ENCODE results near the gene TBC1D12. TPM values are rescaled to one million over a fixed set of nuclear protein-coding genes. Genes with fewer than 3 reads are reported as not detected.

The TBC1D12 gene
- total and polyA plus RNA-seq, 7 donors, result 5.5 to 24.4 (median 16.3) TPM

GRCh38 chr10:94487575-94487974, 85.2 kb downstream of the TBC1D12 start:
- DNase-seq, result no peak
- H3K27ac ChIP-seq, result no peak overlapping the region
- 93 to 95% methylated on average over 3 of the region's 3 CpGs for WGBS, 2 donors
- intact Hi-C loops (cut with DNase I), result no loop called here
- H3K27me3 ChIP-seq, result no peaks in the 10 kb centered on the region
- peaks cover 0 to 13% (median 5%) of the 10 kb centered on the region in 4 donors for H3K4me1 ChIP-seq
- H3K9me3 ChIP-seq, result peaks cover 0 to 9% (median 4%) of the 10 kb centered on the region in 4 donors
- H3K4me3 ChIP-seq, result no peak overlapping the region
- H3K36me3 ChIP-seq, result no peaks in the 10 kb centered on the region
- TF ChIP-seq POLR2AphosphoS5 (IDR thresholded peaks at IDR 0.05) (no peak), EP300 (IDR thresholded peaks at IDR 0.05) (no peak), CTCF (IDR thresholded peaks at IDR 0.05) (no peak), POLR2A (IDR thresholded peaks at IDR 0.05) (no peak)

DNA sequence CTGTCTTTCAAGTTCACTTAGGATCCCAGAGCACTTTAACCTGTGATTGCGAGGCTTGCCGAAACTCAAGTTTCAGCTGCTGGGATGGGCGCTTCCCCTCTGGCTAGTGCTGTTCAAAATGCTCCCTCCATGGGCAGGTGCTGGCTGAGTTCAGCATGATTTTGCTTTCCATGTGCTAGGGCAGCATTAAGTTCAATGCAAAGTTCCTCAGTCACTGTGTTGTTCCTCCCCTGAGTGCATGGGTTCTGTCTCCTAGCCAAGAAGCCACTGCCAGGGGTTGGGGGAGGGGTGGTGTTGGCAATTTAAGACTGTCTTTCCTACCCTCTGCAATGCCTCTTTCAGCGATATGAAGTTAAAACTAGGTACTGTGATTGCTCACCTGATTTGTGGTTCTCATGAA, 86.8 kb downstream of the TBC1D12 start:
- whole genome bisulfite sequencing, 2 donors, result 96 to 100% methylated on average over 4 of the region's 4 CpGs
- Histone ChIP-seq H3K27me3 (no peaks in the 10 kb centered on the region), H3K4me3 (no peak overlapping the region), H3K27ac (no peak overlapping the region), H3K9me3 (peaks cover 0 to 3% (median under 1%) of the 10 kb centered on the region in 4 donors), H3K4me1 (peaks cover 0 to 13% (median 5%) of the 10 kb centered on the region in 4 donors), H3K36me3 (no peaks in the 10 kb centered on the region)
- TF ChIP-seq POLR2A (IDR thresholded peaks at IDR 0.05) (no peak), EP300 (IDR thresholded peaks at IDR 0.05) (no peak), CTCF (IDR thresholded peaks at IDR 0.05) (no peak), POLR2AphosphoS5 (IDR thresholded peaks at IDR 0.05) (no peak)
- intact Hi-C loops (cut with DNase I), result no loop called here
- DNase-seq, result no peak

- no peak for DNase-seq
- 94% methylated on average over 3 of the region's 3 CpGs for WGBS, 2 donors
- Histone ChIP-seq H3K36me3 (no peaks in the 10 kb centered on the region), H3K4me1 (peaks cover 0 to 13% (median 5%) of the 10 kb centered on the region in 4 donors), H3K9me3 (no peaks in the 10 kb centered on the region), H3K27me3 (no peaks in the 10 kb centered on the region), H3K4me3 (no peak overlapping the region), H3K27ac (no peak overlapping the region)
- TF ChIP-seq CTCF (IDR thresholded peaks at IDR 0.05), result no peak
- TF ChIP-seq EP300 (IDR thresholded peaks at IDR 0.05), result no peak
- no peak for TF ChIP-seq POLR2AphosphoS5 (IDR thresholded peaks at IDR 0.05)
- TF ChIP-seq POLR2A (IDR thresholded peaks at IDR 0.05), result no peak
- intact Hi-C loops (cut with DNase I), result no loop called here
Measured at GRCh38 chr10:94489976-94490788, 87.8 kb downstream of the TBC1D12 start.

DNA sequence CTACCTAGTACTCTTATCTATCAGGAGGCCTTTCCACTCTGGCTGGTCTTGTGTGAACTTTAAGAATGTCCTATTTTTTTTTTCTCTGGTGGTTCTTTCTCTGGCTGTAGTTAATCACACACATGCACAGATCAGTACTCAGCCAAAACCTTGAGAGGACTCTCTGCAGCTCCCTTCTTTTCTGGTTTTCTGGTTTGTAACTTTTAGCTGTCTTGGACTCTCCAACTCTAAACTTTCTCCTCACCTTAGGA, 88.4 kb downstream of the TBC1D12 start:
- no peak overlapping the region for H3K4me3 ChIP-seq
- DNase-seq, result no peak
- no peaks in the 10 kb centered on the region for H3K9me3 ChIP-seq
- intact Hi-C loops (cut with DNase I), result no loop called here
- H3K4me1 ChIP-seq, result peaks cover 0 to 13% (median 5%) of the 10 kb centered on the region in 4 donors
- H3K36me3 ChIP-seq, result no peaks in the 10 kb centered on the region
- H3K27ac ChIP-seq, result no peak overlapping the region
- no peaks in the 10 kb centered on the region for H3K27me3 ChIP-seq
- no peak for TF ChIP-seq EP300 (IDR thresholded peaks at IDR 0.05)
- TF ChIP-seq POLR2A (IDR thresholded peaks at IDR 0.05), result no peak
- TF ChIP-seq CTCF (IDR thresholded peaks at IDR 0.05), result no peak
- no peak for TF ChIP-seq POLR2AphosphoS5 (IDR thresholded peaks at IDR 0.05)

GRCh38 chr10:94493463-94493862, 91.1 kb downstream of the TBC1D12 start:
- H3K9me3 ChIP-seq, result no peaks in the 10 kb centered on the region
- H3K27ac ChIP-seq, result no peak overlapping the region
- no peak overlapping the region for H3K4me3 ChIP-seq
- H3K36me3 ChIP-seq, result no peaks in the 10 kb centered on the region
- no peak for DNase-seq
- intact Hi-C loops (cut with DNase I), result no loop called here
- peaks cover 0 to 13% (median 5%) of the 10 kb centered on the region in 4 donors for H3K4me1 ChIP-seq
- TF ChIP-seq POLR2A (IDR thresholded peaks at IDR 0.05) (no peak), EP300 (IDR thresholded peaks at IDR 0.05) (no peak), CTCF (IDR thresholded peaks at IDR 0.05) (no peak), POLR2AphosphoS5 (IDR thresholded peaks at IDR 0.05) (no peak)
- no peaks in the 10 kb centered on the region for H3K27me3 ChIP-seq
- 78 to 89% methylated on average over 2 of the region's 2 CpGs for WGBS, 2 donors
